BLaER1 treated with 17β-estradiol and CSF1 and Interleukin-3, amounts not matched to agents 10 nM and 100 nM (cell line): Measurements from ENCODE around the gene PLPPR3.
"Not testable (repeated sequence)": the region's sequence is repeated elsewhere in the genome, so short reads cannot be mapped to it uniquely, and the experiment has no call there.

Experiments
- H3K27ac ChIP-seq, 11 experiments: shearing (Covaris generic); formaldehyde crosslinking; 2 replicates each; pipeline ENCODE4 v1.8.1; 2022
- H3K27me3 ChIP-seq, 11 experiments: shearing (Covaris generic); formaldehyde crosslinking; 2 replicates each; pipeline ENCODE4 v1.8.1; 2022
- H3K36me3 ChIP-seq, 11 experiments: shearing (Covaris generic); formaldehyde crosslinking; 2 replicates each; pipeline ENCODE4 v1.8.1; 2022
- H3K4me1 ChIP-seq, 10 experiments: shearing (Covaris generic); formaldehyde crosslinking; 2 replicates each; pipeline ENCODE4 v1.8.1; 2022
- H3K4me2 ChIP-seq, 11 experiments: shearing (Covaris generic); formaldehyde crosslinking; 2 replicates each; pipeline ENCODE4 v1.8.1; 2022
- H3K4me3 ChIP-seq, 10 experiments: shearing (Covaris generic); formaldehyde crosslinking; 2 replicates each; pipeline ENCODE4 v1.8.1; 2022
- H3K9ac ChIP-seq, 11 experiments: shearing (Covaris generic); formaldehyde crosslinking; 2 replicates each; pipeline ENCODE4 v1.8.1; 2022
- H3K9me3 ChIP-seq, 11 experiments: shearing (Covaris generic); formaldehyde crosslinking; replicated peaks in 1 of 11; 2 replicates each; pipeline ENCODE4 v1.8.1; 2022
- H4K20me1 ChIP-seq, 11 experiments: shearing (Covaris generic); formaldehyde crosslinking; 2 replicates each; pipeline ENCODE4 v1.8.1; 2022
- Cebpa-rat ChIP-seq, 11 experiments: shearing (Covaris generic); IDR thresholded peaks; 2 replicates each; pipeline ENCODE4 v1.8.1; 2022

The PLPPR3 gene

DNA sequence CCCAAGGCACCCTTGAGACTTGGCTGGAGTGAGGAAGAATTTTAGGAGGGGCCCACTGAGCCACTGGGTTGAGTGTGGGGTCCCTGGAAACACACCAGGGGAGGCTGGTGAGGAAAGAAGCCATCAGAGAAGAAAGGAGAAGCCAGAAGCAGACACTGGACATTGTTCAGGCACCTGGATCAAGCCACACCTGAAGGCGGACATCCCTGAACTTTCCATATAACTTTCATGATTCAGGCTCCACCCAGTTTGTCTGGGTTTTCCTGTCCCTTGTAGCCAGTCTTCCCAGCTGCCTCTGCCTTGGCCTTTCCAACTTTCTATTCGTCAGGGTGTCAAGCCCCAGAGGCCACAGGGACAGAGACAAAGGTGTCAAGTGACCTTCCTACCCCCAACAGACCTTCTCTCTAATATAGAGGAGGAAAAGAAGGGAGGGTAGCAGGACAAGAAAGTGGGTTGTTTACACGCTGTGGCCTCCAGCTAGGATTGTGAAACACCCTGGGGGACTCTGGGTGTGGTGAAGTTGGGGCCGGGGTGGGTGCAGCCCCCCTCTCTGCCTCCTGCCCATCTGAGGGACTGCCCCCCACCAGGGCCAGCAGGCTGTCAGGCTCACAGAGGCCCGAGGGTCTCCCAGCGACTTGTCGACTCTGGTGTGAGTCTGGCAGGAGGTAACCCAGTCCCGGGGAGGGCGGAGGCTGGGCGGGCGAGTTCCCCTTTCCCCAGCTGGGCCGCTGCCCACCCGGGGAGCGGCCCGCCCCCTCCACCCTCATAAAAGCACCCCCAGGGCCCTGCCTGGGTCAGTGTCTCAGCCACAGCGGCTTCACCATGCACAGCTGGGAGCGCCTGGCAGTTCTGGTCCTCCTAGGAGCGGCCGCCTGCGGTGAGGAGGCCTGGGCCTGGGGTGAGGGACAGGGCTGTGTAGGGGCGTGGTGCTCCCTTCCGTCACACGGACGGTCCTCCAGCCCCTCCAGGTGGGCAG lies 37.4 kb upstream of the PLPPR3 start, which contains the start of gene CFD:
Gene CFD, plus strand, starts transcription at position 797 of the 976 bp plus-strand sequence. Its CDS starts 26 bp downstream, at position 823.
- peak in 3 of 11 experiments; percentile 13 to 30 (median 29); a peak in 2 of 22 replicates for TF ChIP-seq Cebpa-rat (IDR thresholded peaks at IDR 0.05)
- peaks cover 0 to 5% (median 0%) of the 10 kb centered on the region in 11 experiments; a peak in 1 of 22 replicates for H3K9me3 ChIP-seq
- peak within 1 kb of the TSS in 8 of 10 experiments; percentile 26 to 65 (median 44); a peak in 13 of 20 replicates for H3K4me3 ChIP-seq
- peaks cover 30 to 61% (median 57%) of the 10 kb centered on the region in 11 experiments for H3K27me3 ChIP-seq
- peak within 1 kb of the TSS in 8 of 11 experiments; percentile 23 to 72 (median 50); a peak in 12 of 22 replicates for H3K9ac ChIP-seq
- peak within 1 kb of the TSS in 5 of 11 experiments; percentile 36 to 69 (median 60); a peak in 10 of 22 replicates for H3K27ac ChIP-seq
- peak within 1 kb of the TSS; percentile 44 to 86 (median 77) for H3K4me2 ChIP-seq
- H3K36me3 ChIP-seq = no peaks in the 10 kb centered on the region
- H3K4me1 ChIP-seq = peaks cover 24 to 57% (median 36%) of the 10 kb centered on the region in 10 experiments
- peaks cover 0 to 21% (median 0%) of the 10 kb centered on the region in 11 experiments; a peak in 7 of 22 replicates for H4K20me1 ChIP-seq

- H3K9ac ChIP-seq = no peak overlapping the region
- peaks cover 0 to 21% (median 0%) of the 10 kb centered on the region in 11 experiments; a peak in 7 of 22 replicates for H4K20me1 ChIP-seq
- peaks cover 0 to 5% (median 0%) of the 10 kb centered on the region in 11 experiments; a peak in 1 of 22 replicates for H3K9me3 ChIP-seq
- peaks cover 30 to 63% (median 54%) of the 10 kb centered on the region in 11 experiments for H3K27me3 ChIP-seq
- TF ChIP-seq Cebpa-rat (IDR thresholded peaks at IDR 0.05) = no peak
- no peaks in the 10 kb centered on the region for H3K36me3 ChIP-seq
- H3K27ac ChIP-seq = peak overlapping the region in 1 of 11 experiments; percentile 62; a peak in 1 of 22 replicates
- peak overlapping the region in 3 of 11 experiments; percentile 72 to 86 (median 81); a peak in 2 of 22 replicates for H3K4me2 ChIP-seq
- no peak overlapping the region for H3K4me3 ChIP-seq
- peaks cover 15 to 48% (median 28%) of the 10 kb centered on the region in 10 experiments for H3K4me1 ChIP-seq
These were observed 36.5 kb upstream of the PLPPR3 start for GRCh38 chr19:858284-858683.

DNA sequence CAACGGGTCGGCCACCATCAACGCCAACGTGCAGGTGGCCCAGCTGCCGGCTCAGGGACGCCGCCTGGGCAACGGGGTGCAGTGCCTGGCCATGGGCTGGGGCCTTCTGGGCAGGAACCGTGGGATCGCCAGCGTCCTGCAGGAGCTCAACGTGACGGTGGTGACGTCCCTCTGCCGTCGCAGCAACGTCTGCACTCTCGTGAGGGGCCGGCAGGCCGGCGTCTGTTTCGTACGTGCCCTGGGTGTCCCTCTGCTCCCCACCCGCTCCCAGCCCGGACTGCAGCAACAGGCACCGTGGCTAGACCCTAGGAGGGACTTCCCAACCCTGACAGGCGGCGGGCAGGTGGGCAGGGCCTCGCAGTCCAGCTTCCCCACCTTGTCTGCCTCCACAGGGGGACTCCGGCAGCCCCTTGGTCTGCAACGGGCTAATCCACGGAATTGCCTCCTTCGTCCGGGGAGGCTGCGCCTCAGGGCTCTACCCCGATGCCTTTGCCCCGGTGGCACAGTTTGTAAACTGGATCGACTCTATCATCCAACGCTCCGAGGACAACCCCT lies 33.9 kb upstream of the PLPPR3 start:
- H3K9me3 ChIP-seq = peaks cover 0 to 5% (median 0%) of the 10 kb centered on the region in 11 experiments; a peak in 1 of 22 replicates
- H3K27ac ChIP-seq = no peak overlapping the region
- H4K20me1 ChIP-seq = peaks cover 0 to 15% (median 0%) of the 10 kb centered on the region in 11 experiments; a peak in 8 of 22 replicates

GRCh38 chr19:855142-855541 lies 33.4 kb upstream of the PLPPR3 start:
- no peak overlapping the region for H3K4me2 ChIP-seq
- no peak overlapping the region for H3K4me3 ChIP-seq
- TF ChIP-seq Cebpa-rat (IDR thresholded peaks at IDR 0.05) = no peak
- no peaks in the 10 kb centered on the region for H3K36me3 ChIP-seq
- peaks cover 30 to 63% (median 56%) of the 10 kb centered on the region in 11 experiments for H3K27me3 ChIP-seq
- H3K4me1 ChIP-seq = peaks cover 7 to 35% (median 18%) of the 10 kb centered on the region in 10 experiments; a peak in 19 of 20 replicates
- H3K9me3 ChIP-seq = peaks cover 0 to 5% (median 0%) of the 10 kb centered on the region in 11 experiments; a peak in 1 of 22 replicates
- H3K27ac ChIP-seq = no peak overlapping the region
- peaks cover 0 to 13% (median 0%) of the 10 kb centered on the region in 11 experiments; a peak in 8 of 22 replicates for H4K20me1 ChIP-seq
- H3K9ac ChIP-seq = no peak overlapping the region

More for the DNA sequence above, 33.9 kb upstream of the PLPPR3 start:
- peaks cover 30 to 63% (median 56%) of the 10 kb centered on the region in 11 experiments for H3K27me3 ChIP-seq
- no peaks in the 10 kb centered on the region for H3K36me3 ChIP-seq
- H3K4me3 ChIP-seq = no peak overlapping the region
- H3K9ac ChIP-seq = no peak overlapping the region
- H3K4me2 ChIP-seq = no peak overlapping the region
- TF ChIP-seq Cebpa-rat (IDR thresholded peaks at IDR 0.05) = no peak
- peaks cover 7 to 35% (median 20%) of the 10 kb centered on the region in 10 experiments; a peak in 19 of 20 replicates for H3K4me1 ChIP-seq

- Histone ChIP-seq H3K9ac (no peak overlapping the region), H3K27ac (no peak overlapping the region), H3K4me3 (no peak overlapping the region), H3K4me2 (no peak overlapping the region), H3K9me3 (peaks cover 0 to 5% (median 0%) of the 10 kb centered on the region in 11 experiments; a peak in 1 of 22 replicates), H4K20me1 (peaks cover 0 to 8% (median 0%) of the 10 kb centered on the region in 11 experiments; a peak in 8 of 22 replicates), H3K36me3 (no peaks in the 10 kb centered on the region), H3K27me3 (peaks cover 24 to 63% (median 56%) of the 10 kb centered on the region in 11 experiments), H3K4me1 (peaks cover 5 to 29% (median 13%) of the 10 kb centered on the region in 10 experiments; a peak in 19 of 20 replicates)
- TF ChIP-seq Cebpa-rat (IDR thresholded peaks at IDR 0.05) = no peak
These were observed 32.8 kb upstream of the PLPPR3 start for GRCh38 chr19:854549-854948.

GRCh38 chr19:853614-854220 lies 32.0 kb upstream of the PLPPR3 start:
- H3K4me2 ChIP-seq, H3K27ac ChIP-seq, H3K9ac ChIP-seq, H3K4me3 ChIP-seq, H3K9me3 ChIP-seq, H3K36me3 ChIP-seq, H4K20me1 ChIP-seq: not testable (repeated sequence)
- peaks cover 23 to 63% (median 56%) of the 10 kb centered on the region in 11 experiments for H3K27me3 ChIP-seq
- peaks cover 0 to 21% (median 5%) of the 10 kb centered on the region in 10 experiments; a peak in 15 of 20 replicates for H3K4me1 ChIP-seq

DNA sequence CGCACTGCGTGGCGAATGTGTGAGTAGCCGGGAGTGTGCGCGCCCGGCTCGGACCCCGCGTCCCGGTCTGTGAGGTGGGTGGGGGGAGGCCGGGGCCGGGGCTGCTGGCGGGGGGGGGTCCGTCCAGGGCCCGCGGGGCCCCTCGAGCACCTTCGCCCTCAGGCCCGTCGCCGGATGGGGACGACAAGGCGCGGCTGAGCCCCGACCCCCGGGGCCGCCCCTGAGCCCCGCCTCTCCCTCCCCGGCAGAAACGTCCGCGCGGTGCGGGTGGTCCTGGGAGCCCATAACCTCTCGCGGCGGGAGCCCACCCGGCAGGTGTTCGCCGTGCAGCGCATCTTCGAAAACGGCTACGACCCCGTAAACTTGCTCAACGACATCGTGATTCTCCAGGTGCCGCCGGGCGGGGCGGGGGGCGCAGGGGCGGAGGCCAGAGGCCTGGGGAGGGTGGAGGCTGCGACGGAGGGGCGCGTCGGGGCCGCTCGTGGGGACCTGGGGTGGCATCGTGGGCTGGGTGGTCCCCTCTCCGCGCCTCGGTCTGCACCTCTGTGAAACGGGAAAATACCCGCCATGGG lies 31.3 kb upstream of the PLPPR3 start:
- H3K9me3 ChIP-seq = no peaks in the 10 kb centered on the region
- no peak overlapping the region for H3K9ac ChIP-seq
- peaks cover 0 to 22% (median 5%) of the 10 kb centered on the region in 10 experiments; a peak in 13 of 20 replicates for H3K4me1 ChIP-seq
- H3K4me3 ChIP-seq = no peak overlapping the region
- H4K20me1 ChIP-seq = no peaks in the 10 kb centered on the region; a peak in 5 of 22 replicates
- no peaks in the 10 kb centered on the region for H3K36me3 ChIP-seq
- H3K4me2 ChIP-seq = no peak overlapping the region
- peaks cover 27 to 63% (median 56%) of the 10 kb centered on the region in 11 experiments for H3K27me3 ChIP-seq
- no peak for TF ChIP-seq Cebpa-rat (IDR thresholded peaks at IDR 0.05)
- no peak overlapping the region for H3K27ac ChIP-seq
